AG04450 (cell line): ENCODE results near the gene UXS1. TPM values are rescaled to one million over a fixed set of nuclear protein-coding genes. Genes with fewer than 3 reads are reported as not detected.

Experiments used
- CTCF ChIA-PET: fragments of 300-600, 350-600 bp; formaldehyde crosslinking; extraction: SDS; loops from one replicate; lab custom pipeline; 2022; ENCODE audit warnings: antibody characterized with exemption, inconsistent platforms; lab: Charles Lee
- POLR2A ChIA-PET: fragments of 350-600 bp; formaldehyde crosslinking; extraction: SDS; loops from one replicate; lab custom pipeline; 2021; ENCODE audit warnings: antibody characterized with exemption, inconsistent platforms; lab: Yijun Ruan, JAX
- DNase-seq: peaks from one replicate; pipeline ENCODE4 v3.0.0-alpha.2; 2011; ENCODE audit warnings: low read depth, low spot score
- H3K27ac ChIP-seq: one replicate; pipeline ENCODE4 v1.5.1; 2012; ENCODE audit warnings: low read depth, low read length, control low read depth
- H3K27me3 ChIP-seq: one replicate; pipeline ENCODE4 v1.6.0; 2012; ENCODE audit warnings: low read length; ENCODE audit not compliant: control insufficient read depth, insufficient read depth
- H3K4me3 ChIP-seq: 2 replicates; pipeline ENCODE4 v1.5.1; 2011; ENCODE audit warnings: mild to moderate bottlenecking, low read depth, low read length, control low read depth
- H3K9me3 ChIP-seq: 2 replicates; pipeline ENCODE4 v1.5.1; 2012; ENCODE audit warnings: low read length; ENCODE audit not compliant: control insufficient read depth, insufficient read depth
- polyA plus RNA-seq: library from polyadenylated mRNA; depleted of rRNA; stranded (reverse); fragments of >200 nt; gene quantifications from 2 replicates; pipeline ENCODE4 v1.2.3, GENCODE V29; 2011
- TF ChIP-seq, protein P1 (sequence below): IDR thresholded peaks from 2 replicates; pipeline ENCODE4 v1.5.1; 2011; ENCODE audit warnings: low read depth, low read length, control low read depth, inconsistent platforms

UXS1 gene
- polyA plus RNA-seq, 1 experiment = 53.2 TPM

DNA sequence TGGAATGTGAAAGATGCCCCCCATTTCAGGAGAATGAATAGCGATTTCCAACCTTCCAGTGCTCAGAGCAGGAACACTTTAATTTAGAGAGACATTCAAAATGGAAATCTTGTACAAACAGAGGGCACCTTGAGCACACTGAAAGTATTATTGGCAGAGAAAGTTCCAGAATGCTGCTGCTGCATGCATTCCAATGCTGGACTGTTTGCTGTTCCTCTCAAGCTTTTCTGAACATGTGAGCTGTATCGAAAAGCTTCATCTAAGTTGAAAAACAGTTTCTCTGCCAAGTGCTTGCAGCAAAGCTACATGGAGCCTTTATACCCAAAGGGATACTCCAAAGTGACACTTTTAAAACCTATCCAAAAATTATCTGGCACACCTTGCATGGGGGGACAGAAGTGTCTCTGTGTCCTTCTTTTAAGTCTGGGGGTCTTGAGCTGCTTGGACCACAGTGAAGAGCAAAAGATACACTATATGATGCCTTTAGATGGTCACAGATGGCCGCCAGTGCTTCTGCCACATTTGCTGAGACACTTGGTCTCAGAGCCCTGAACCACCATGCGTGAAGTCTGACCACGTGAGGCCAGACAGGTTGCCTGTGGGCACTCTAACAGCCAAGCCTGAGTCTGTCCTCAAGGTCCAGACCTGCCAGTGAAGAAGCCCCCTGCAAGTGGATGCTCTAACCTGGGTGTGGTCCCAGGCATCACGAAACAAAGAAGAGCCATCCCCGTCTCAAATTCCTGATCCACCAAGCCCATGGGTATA, 18.8 kb downstream of the UXS1 start:
- no peak for DNase-seq
- ChIA-PET POLR2A (no interaction called here), CTCF (interaction anchor here (0.5 kb wide), 1 partner anchor 22 kb away, joined by 3 read pairs; no protein-coding TSS in a partner anchor)
- no peaks in the 10 kb centered on the region for H3K9me3 ChIP-seq
- H3K4me3 ChIP-seq = no peak overlapping the region
- TF ChIP-seq, protein P1, sequence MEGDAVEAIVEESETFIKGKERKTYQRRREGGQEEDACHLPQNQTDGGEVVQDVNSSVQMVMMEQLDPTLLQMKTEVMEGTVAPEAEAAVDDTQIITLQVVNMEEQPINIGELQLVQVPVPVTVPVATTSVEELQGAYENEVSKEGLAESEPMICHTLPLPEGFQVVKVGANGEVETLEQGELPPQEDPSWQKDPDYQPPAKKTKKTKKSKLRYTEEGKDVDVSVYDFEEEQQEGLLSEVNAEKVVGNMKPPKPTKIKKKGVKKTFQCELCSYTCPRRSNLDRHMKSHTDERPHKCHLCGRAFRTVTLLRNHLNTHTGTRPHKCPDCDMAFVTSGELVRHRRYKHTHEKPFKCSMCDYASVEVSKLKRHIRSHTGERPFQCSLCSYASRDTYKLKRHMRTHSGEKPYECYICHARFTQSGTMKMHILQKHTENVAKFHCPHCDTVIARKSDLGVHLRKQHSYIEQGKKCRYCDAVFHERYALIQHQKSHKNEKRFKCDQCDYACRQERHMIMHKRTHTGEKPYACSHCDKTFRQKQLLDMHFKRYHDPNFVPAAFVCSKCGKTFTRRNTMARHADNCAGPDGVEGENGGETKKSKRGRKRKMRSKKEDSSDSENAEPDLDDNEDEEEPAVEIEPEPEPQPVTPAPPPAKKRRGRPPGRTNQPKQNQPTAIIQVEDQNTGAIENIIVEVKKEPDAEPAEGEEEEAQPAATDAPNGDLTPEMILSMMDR = no peak
- no peaks in the 10 kb centered on the region for H3K27me3 ChIP-seq
- H3K27ac ChIP-seq = no peak overlapping the region

DNA sequence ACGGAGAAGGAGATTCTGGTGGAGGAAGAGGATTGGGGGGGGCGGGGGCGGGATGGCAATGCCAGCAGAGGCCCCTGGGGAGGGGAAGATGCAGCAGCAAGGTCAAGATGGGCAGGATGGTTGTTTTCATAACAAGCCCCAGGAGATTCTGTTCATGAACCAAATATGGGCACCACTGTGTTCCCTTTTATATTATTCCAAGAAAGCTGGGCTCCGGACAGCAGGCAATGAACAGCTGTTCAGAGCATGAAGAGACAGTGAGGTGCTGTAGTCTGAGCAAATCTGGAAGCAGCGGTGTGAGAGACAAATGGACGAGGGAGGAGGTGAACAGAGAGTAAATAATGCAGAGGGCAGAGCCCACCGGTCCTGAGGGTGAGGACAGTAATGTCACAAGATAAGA, 20.0 kb downstream of the UXS1 start:
- no peaks in the 10 kb centered on the region for H3K9me3 ChIP-seq
- ChIA-PET CTCF (no interaction called here), POLR2A (no interaction called here)
- no peak overlapping the region for H3K27ac ChIP-seq
- no peak for DNase-seq
- no peaks in the 10 kb centered on the region for H3K27me3 ChIP-seq
- H3K4me3 ChIP-seq = no peak overlapping the region
- TF ChIP-seq, protein P1 = no peak

DNA sequence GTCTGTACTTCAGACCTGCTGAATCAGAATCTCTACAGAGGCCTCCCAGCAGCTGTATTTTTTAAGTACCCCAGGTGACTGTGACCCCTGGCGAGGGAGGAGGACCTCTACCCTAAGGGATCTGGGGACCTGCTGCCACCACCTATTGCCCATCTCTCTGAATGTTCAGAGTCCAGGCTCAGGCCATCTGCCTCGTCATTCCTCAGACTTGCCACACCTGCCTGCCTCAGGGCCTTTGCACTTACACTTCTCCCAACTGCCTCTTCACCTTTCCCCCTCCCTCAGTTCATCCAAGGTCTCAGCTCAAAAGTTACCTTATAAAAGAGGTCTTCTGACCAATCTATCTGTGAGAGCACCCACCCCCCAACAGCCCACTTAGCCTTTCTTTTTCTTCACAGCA, 21.5 kb downstream of the UXS1 start:
- ChIA-PET CTCF (no interaction called here), POLR2A (no interaction called here)
- no peak overlapping the region for H3K27ac ChIP-seq
- no peak overlapping the region for H3K4me3 ChIP-seq
- TF ChIP-seq, protein P1 = no peak
- DNase-seq = no peak
- H3K9me3 ChIP-seq = no peaks in the 10 kb centered on the region
- H3K27me3 ChIP-seq = no peaks in the 10 kb centered on the region

DNA sequence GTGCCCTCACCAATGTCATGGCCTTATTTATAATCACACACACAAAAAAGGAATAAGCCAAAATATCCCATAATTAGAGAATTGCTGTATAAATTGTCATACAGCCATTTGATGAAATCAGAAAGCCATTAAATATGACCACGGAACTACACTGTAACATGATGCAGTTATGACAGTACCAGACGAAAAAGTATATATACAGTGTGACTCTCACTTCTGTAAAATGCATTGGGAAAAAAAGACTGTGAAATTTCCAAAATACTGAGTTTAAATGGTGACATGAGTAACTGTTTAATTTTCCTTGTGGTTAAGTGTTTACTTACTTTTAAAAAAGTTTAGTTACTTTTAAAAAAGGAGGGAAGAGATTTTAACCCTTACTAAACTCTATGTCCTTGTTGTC, 25.4 kb downstream of the UXS1 start:
- H3K9me3 ChIP-seq = no peaks in the 10 kb centered on the region
- no peak for DNase-seq
- ChIA-PET POLR2A (interaction anchor here (0.5 kb wide), 1 partner anchor 910 kb away, joined by 3 read pairs; no protein-coding TSS in a partner anchor), CTCF (no interaction called here)
- no peak overlapping the region for H3K4me3 ChIP-seq
- TF ChIP-seq, protein P1 = no peak
- no peaks in the 10 kb centered on the region for H3K27me3 ChIP-seq
- H3K27ac ChIP-seq = no peak overlapping the region

DNA sequence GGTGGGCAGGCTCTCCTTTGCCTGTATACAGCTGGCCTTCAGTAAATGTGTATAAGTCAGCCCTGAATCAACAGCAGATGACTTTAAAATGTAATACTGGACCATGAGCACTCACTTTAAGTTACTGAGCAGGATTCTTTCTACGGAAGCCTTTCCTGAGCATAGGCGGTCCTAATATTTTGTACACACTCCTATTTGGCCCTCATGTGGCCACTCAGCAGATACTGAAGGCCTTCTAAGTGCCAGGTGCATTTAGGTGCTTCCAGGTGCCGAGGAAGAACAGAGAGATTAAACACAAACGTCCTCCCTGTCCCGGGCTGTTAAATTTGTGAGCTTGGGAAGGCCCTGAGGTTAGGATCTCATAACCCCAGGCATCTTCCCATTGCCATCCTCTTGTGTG, 27.0 kb downstream of the UXS1 start:
- no peaks in the 10 kb centered on the region for H3K27me3 ChIP-seq
- no peak overlapping the region for H3K4me3 ChIP-seq
- TF ChIP-seq, protein P1 = no peak
- no peak overlapping the region for H3K27ac ChIP-seq
- no peak for DNase-seq
- POLR2A ChIA-PET = no interaction called here
- CTCF ChIA-PET = interaction anchor here (0.6 to 0.9 kb wide), 2 partner anchors 10 to 375 kb away, joined by 3 read pairs; no protein-coding TSS in a partner anchor
- H3K9me3 ChIP-seq = no peaks in the 10 kb centered on the region
